Pancreas (tissue), 10 donors: ENCODE results near the gene MYH9. TPM values are rescaled to one million over a fixed set of nuclear protein-coding genes. Genes with fewer than 3 reads are reported as not detected.

ENCODE experiments used
- ATAC-seq, 4 donors: fragments of 200-7000 bp; cut with Tn5 transposase; one replicate each; pipeline versions ENCODE4 v1.8.0 to v1.9.1; 2020; ENCODE audit warnings: mild to moderate bottlenecking in 4 of 4, moderate library complexity in 4 of 4
- DNase-seq, 6 donors: peaks; one replicate each; pipeline ENCODE4 v3.0.0-alpha.2; 2020
- FAIRE-seq: peaks from 2 replicates; lab custom pipeline; 2012; peaks lifted over from hg19 to GRCh38; lab: Jason Lieb, UNC
- H3K27ac ChIP-seq, 4 donors: fragments of 200-600 bp; sonication (generic); 1 replicate in 3 of 4; 2 replicates in 1 of 4; pipeline versions ENCODE4 v1.5.0 to v1.8.0; 2020
- H3K27me3 ChIP-seq, 4 donors: fragments of 200-600 bp; one replicate each; pipeline ENCODE4 v1.8.0; 2021
- H3K36me3 ChIP-seq, 3 donors: fragments of 200-600 bp; sonication (generic) in 1 of 3; one replicate each; pipeline versions ENCODE4 v1.5.0 to v1.8.0; 2020 to 2021
- H3K4me1 ChIP-seq, 3 donors: fragments of 200-600 bp; one replicate each; pipeline ENCODE4 v1.8.0; 2021
- H3K4me3 ChIP-seq, 4 donors: fragments of 200-600 bp; sonication (generic) in 2 of 4; one replicate each; pipeline versions ENCODE4 v1.5.0 to v1.8.0; 2020 to 2021
- H3K9me3 ChIP-seq, 4 donors: fragments of 200-600 bp; one replicate each; pipeline ENCODE4 v1.8.0; 2021
- WGBS, 2 donors: extraction: QIAGEN DNeasy Blood & Tissue Kit; methylation state at CpG; one replicate each; pipeline ENCODE4 v1.1.7; 2013; 5-methylcytosine and 5-hydroxymethylcytosine counted together
- intact Hi-C, 3 donors: fragments of 100-400 bp; cut with DNase I; formaldehyde crosslinking; loops; one replicate each; pipeline versions ENCODE4 v1.11.1 to v1.14.2; 2022
- polyA plus RNA-seq, 2 donors: library from polyadenylated mRNA; stranded (reverse); fragments of 200-250 nt; gene quantifications; one replicate each; pipeline ENCODE4 v1.2.3, GENCODE V29; 2013
- total RNA-seq, 6 donors: library from RNA; stranded (reverse); fragmentation: NEBNext Ultra II Directional in 4 of 6; extraction: Animal tissue kit (Norgen Biotek cat#: 25700) in 4 of 6; gene quantifications; one replicate each; pipeline versions ENCODE4 v1.2.1 to v1.2.4, GENCODE V29; 2021 to 2023
- TF ChIP-seq, protein P1 (sequence below), 4 donors: fragments of 200-600 bp; sonication (generic) in 3 of 4; IDR thresholded peaks; one replicate each; pipeline versions ENCODE4 v1.5.0 to v1.8.0; 2021; ENCODE audit warnings: antibody characterized with exemption in 4 of 4
- donor health status: healthy with polysubstance abuse.
- donor health status: DM: no; HTN: no; CAD: no; lungs with moderate emphysema.
- donor health status: DM: no; HTN: no; CAD: no.
- donor health status: control.
- donor health status: control.
- donor health status: Bipolar disorder and iron deficiency.
- donor health status: DM: yes; HTN: yes; CAD: no.
- donor health status: DM: no; HTN: no; CAD: no.
- donor health status: DM: no; HTN: no; CAD: no.
- donor health status: DM: yes; HTN: yes; CAD: no.

MYH9 gene
- total and polyA plus RNA-seq, 8 donors: 80.9 to 554 (median 376) TPM

DNA sequence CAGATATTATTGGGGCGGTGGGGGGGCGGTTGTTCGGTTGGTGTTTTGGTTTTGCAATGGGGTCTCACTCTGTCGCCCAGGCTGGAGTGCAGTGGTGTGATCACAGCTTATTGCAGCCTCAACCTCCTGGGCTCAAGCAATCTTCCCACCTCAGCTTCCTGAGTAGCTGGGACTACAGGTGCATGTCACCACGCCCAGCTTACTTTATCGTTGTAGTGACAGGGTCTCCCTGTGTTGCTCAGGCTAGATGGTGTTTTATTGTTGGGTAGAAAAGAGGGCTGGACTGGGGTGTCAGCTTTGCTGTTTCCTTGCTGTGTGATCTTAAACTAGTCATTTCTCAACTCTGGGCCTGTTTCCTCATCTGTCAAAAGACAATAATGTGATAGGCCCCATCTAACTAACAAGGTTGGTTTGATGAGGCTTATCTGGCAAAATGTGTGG, 17.5 kb upstream of the MYH9 start:
- no peaks in the 10 kb centered on the region for H3K9me3 ChIP-seq
- no peaks in the 10 kb centered on the region for H3K36me3 ChIP-seq
- intact Hi-C loops: loop anchor here in 1 of 3 donors (10.0 kb wide), 1 partner anchor 50 kb away; no protein-coding TSS in a partner anchor
- no peak for ATAC-seq
- WGBS, 2 donors: 92% methylated on average over 6 of the region's 6 CpGs
- TF ChIP-seq, protein P1, sequence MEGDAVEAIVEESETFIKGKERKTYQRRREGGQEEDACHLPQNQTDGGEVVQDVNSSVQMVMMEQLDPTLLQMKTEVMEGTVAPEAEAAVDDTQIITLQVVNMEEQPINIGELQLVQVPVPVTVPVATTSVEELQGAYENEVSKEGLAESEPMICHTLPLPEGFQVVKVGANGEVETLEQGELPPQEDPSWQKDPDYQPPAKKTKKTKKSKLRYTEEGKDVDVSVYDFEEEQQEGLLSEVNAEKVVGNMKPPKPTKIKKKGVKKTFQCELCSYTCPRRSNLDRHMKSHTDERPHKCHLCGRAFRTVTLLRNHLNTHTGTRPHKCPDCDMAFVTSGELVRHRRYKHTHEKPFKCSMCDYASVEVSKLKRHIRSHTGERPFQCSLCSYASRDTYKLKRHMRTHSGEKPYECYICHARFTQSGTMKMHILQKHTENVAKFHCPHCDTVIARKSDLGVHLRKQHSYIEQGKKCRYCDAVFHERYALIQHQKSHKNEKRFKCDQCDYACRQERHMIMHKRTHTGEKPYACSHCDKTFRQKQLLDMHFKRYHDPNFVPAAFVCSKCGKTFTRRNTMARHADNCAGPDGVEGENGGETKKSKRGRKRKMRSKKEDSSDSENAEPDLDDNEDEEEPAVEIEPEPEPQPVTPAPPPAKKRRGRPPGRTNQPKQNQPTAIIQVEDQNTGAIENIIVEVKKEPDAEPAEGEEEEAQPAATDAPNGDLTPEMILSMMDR (IDR thresholded peaks at IDR 0.05): no peak
- H3K4me3 ChIP-seq: no peak overlapping the region
- H3K27me3 ChIP-seq: no peaks in the 10 kb centered on the region
- FAIRE-seq: no peak
- peaks cover 0 to 8% (median 5%) of the 10 kb centered on the region in 3 donors for H3K4me1 ChIP-seq
- no peak overlapping the region for H3K27ac ChIP-seq
- DNase-seq: no peak

DNA sequence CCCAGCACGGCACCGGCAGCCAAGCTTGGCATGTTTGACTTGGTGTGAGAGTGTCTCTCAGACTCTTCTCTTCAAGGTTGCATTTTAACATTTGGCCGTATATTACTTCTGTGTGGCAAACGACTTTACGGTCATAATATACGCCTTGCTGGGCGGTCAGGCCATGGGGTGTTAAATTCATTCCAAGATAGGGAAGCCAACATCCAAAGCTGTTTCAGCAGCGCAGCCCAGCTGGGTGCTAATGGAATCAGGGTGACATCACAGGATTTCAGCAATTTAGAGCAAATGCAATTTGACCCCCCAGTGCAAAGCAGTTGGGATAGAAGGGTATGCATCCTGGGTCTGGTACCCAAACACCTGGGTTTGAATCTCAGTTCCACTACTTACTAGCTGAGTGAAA, 16.7 kb upstream of the MYH9 start:
- TF ChIP-seq, protein P1 (IDR thresholded peaks at IDR 0.05): no peak
- Histone ChIP-seq H3K27me3 (no peaks in the 10 kb centered on the region), H3K36me3 (no peaks in the 10 kb centered on the region), H3K9me3 (no peaks in the 10 kb centered on the region), H3K4me1 (peaks cover 0 to 7% (median 4%) of the 10 kb centered on the region in 3 donors), H3K4me3 (no peak overlapping the region), H3K27ac (no peak overlapping the region)
- ATAC-seq (no peak), FAIRE-seq (no peak), DNase-seq (no peak)
- intact Hi-C loops: loop anchor here in 1 of 3 donors (10.0 kb wide), 1 partner anchor 50 kb away; no protein-coding TSS in a partner anchor
- 79 to 80% methylated on average over 8 of the region's 8 CpGs for WGBS, 2 donors

DNA sequence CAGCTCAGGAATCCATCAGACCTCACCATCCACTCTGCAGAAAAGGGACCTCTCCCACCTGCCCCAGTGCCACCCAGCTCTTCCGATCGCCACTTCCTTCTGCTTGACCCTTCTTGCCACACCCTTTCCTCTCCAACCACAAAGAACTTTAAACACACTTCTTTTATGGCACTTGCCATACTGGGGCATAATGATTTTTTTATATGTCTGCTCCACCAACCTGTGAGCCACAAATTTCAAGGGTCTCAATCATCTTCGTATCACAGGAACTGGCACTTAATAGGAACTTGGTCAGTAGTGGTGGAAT, 11.7 kb upstream of the MYH9 start:
- DNase-seq (no peak), ATAC-seq (no peak), FAIRE-seq (no peak)
- WGBS, 2 donors: 75 to 77% methylated on average over 3 of the region's 3 CpGs
- H3K27me3 ChIP-seq: no peaks in the 10 kb centered on the region
- no peak overlapping the region for H3K27ac ChIP-seq
- H3K9me3 ChIP-seq: no peaks in the 10 kb centered on the region
- intact Hi-C loops: loop anchor here in 1 of 3 donors (10.0 kb wide), 1 partner anchor 45 kb away; no protein-coding TSS in a partner anchor
- H3K36me3 ChIP-seq: no peaks in the 10 kb centered on the region
- H3K4me3 ChIP-seq: no peak overlapping the region
- TF ChIP-seq, protein P1 (IDR thresholded peaks at IDR 0.05): no peak
- peaks cover 0 to 5% (median 0%) of the 10 kb centered on the region in 3 donors for H3K4me1 ChIP-seq

DNA sequence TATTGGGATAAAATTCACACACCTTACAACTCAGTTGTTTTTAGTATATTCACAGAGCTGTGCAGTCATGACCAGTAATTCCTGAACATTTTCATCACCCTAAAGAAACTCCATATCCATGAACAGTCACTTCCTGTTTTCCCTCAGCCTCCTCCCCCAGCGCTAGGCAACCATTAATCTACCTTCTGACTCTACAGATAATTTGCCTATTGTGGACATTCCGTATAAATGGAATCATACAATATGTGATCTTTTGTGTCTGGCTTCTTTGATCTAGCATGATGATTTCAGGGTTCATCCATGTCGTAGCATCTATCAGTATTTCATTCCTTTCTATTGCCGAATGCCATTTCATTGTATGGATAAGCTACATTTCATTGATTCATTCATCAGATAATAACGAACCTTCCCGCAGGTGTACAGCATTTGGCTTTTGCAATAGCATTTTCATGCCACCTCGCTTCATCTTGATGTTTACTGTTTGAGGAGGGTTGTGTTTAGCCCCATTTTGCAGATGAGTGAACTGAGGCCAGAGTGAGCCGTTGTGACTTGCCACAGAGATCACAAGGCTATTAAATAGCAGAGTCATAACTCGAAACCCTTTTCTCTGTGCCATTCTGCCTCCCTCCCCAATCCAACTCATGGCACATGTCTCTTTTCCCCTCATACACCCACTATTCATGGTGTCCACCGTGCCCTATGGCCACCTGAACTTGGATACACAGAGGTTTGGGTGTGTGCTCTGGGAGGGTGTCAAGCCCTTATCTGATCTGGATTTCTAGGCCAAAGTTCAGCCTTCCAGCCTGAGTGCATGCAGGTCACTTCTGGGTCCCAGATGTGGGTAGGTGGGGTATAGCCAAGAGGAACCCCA, 11.1 kb upstream of the MYH9 start:
- DNase-seq (no peak), FAIRE-seq (no peak), ATAC-seq (peak in 2 of 4 donors; percentile 40 to 45)
- no peaks in the 10 kb centered on the region for H3K27me3 ChIP-seq
- TF ChIP-seq, protein P1 (IDR thresholded peaks at IDR 0.05): no peak
- no peaks in the 10 kb centered on the region for H3K36me3 ChIP-seq
- peaks cover 0 to 5% (median 0%) of the 10 kb centered on the region in 3 donors for H3K4me1 ChIP-seq
- intact Hi-C loops: loop anchor here in 1 of 3 donors (10.0 kb wide), 1 partner anchor 46 kb away; no protein-coding TSS in a partner anchor
- WGBS, 2 donors: 71 to 73% methylated on average over 10 of the region's 10 CpGs
- no peaks in the 10 kb centered on the region for H3K9me3 ChIP-seq
- H3K27ac ChIP-seq: no peak overlapping the region
- no peak overlapping the region for H3K4me3 ChIP-seq
